Lung (tissue), 12 donors: Measurements from ENCODE around the gene CDK12. TPM values are rescaled to one million over a fixed set of nuclear protein-coding genes. Genes with fewer than 3 reads are reported as not detected.

Experiments used
- ATAC-seq: fragments of 200-7000 bp; cut with Tn5 transposase; one replicate; pipeline ENCODE4 v1.9.1; 2020; ENCODE audit warnings: moderate number of reproducible peaks; ENCODE audit not compliant: insufficient read depth, low FRiP score
- DNase-seq, 3 donors: peaks; one replicate each; pipeline ENCODE4 v3.0.0-alpha.2; 2013 to 2017
- H3K27ac ChIP-seq, 2 donors: one replicate each; pipeline ENCODE4 v1.5.1; 2013; ENCODE audit warnings: mild to moderate bottlenecking in 2 of 2, moderate library complexity in 2 of 2, control low read depth in 1 of 2, inconsistent platforms in 1 of 2, low read depth in 1 of 2, low read length in 1 of 2
- H3K27me3 ChIP-seq, 3 donors: one replicate each; pipeline ENCODE4 v1.5.1; 2013; ENCODE audit warnings: low read length in 2 of 3; ENCODE audit not compliant: control insufficient read depth in 3 of 3, insufficient read depth in 3 of 3
- H3K36me3 ChIP-seq, 4 donors: one replicate each; pipeline ENCODE4 v1.5.1; 2013; ENCODE audit warnings: low read length in 4 of 4, mild to moderate bottlenecking in 1 of 4, moderate library complexity in 1 of 4; ENCODE audit not compliant: control insufficient read depth in 4 of 4, insufficient read depth in 4 of 4
- H3K4me1 ChIP-seq, 5 donors: one replicate each; pipeline ENCODE4 v1.5.1; 2013; ENCODE audit warnings: low read length in 5 of 5, mild to moderate bottlenecking in 2 of 5, moderate library complexity in 1 of 5; ENCODE audit not compliant: control insufficient read depth in 5 of 5, insufficient read depth in 5 of 5
- H3K4me3 ChIP-seq: one replicate; pipeline ENCODE4 v1.5.1; 2013; ENCODE audit warnings: mild to moderate bottlenecking, control low read depth, moderate library complexity
- H3K9ac ChIP-seq, 2 donors: one replicate each; pipeline ENCODE4 v1.5.1; 2013; ENCODE audit warnings: low read length in 2 of 2, control low read depth in 1 of 2; ENCODE audit not compliant: insufficient read depth in 1 of 2
- H3K9me3 ChIP-seq, 4 donors: one replicate each; pipeline ENCODE4 v1.5.1; 2013; ENCODE audit warnings: low read length in 3 of 4, mild to moderate bottlenecking in 1 of 4, moderate library complexity in 1 of 4; ENCODE audit not compliant: control insufficient read depth in 4 of 4, insufficient read depth in 3 of 4
- WGBS, 2 donors: extraction: QIAGEN DNeasy Blood & Tissue Kit; methylation state at CpG; one replicate each; pipeline ENCODE4 v1.1.7; 2013; 5-methylcytosine and 5-hydroxymethylcytosine counted together
- polyA plus RNA-seq, 2 donors: library from polyadenylated mRNA; stranded (reverse); fragments of 200-250 nt; gene quantifications; one replicate each; pipeline ENCODE4 v1.2.1, GENCODE V29; 2013
- total RNA-seq, 2 donors: library from RNA; depleted of rRNA in 1 of 2; stranded (reverse); fragments of >200 nt in 1 of 2; gene quantifications; one replicate each; pipeline ENCODE4 v1.2.1, GENCODE V29; 2014 to 2021
- TF ChIP-seq, protein P1 (sequence below): IDR thresholded peaks from 2 replicates; pipeline ENCODE4 v1.5.1; 2012; ENCODE audit warnings: mild to moderate bottlenecking; ENCODE audit errors: control extremely low read depth, extremely low read depth
- donor health status: control.
- donor health status: control.
- donor health status: Bipolar disorder and iron deficiency.
- donor health status: healthy.
- donor health status: DM: yes; HTN: yes; CAD: no.

CDK12 gene
- total and polyA plus RNA-seq, 4 donors: 12.3 to 56.2 (median 35.5) TPM

DNA sequence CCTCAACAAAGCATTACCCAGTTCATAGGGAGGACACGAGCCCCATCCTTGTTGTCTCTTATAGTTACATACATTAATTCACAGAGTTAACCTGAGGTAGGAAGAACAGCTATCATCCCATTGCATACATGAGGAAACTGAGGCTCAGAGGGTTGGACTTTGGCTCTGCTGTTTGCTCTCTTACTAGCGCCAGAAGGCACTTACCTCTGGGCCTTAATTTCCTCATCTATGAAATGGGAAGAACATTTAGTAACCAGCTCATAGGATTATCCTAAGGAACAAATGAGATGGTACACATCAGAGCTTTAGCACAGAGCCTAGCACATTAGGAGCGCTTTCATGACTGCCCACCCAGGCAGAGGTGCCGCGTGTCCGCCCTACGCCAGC lies 118.8 kb downstream of the CDK12 start:
- Histone ChIP-seq H3K27ac (no peak overlapping the region), H3K4me3 (no peak overlapping the region), H3K9ac (no peak overlapping the region), H3K4me1 (peaks cover 0 to 17% (median 10%) of the 10 kb centered on the region in 5 donors), H3K36me3 (no peaks in the 10 kb centered on the region), H3K27me3 (no peaks in the 10 kb centered on the region), H3K9me3 (no peaks in the 10 kb centered on the region)
- DNase-seq (no peak), ATAC-seq (no peak)
- WGBS, 2 donors: 85 to 86% methylated on average over 7 of the region's 7 CpGs
- TF ChIP-seq, protein P1, sequence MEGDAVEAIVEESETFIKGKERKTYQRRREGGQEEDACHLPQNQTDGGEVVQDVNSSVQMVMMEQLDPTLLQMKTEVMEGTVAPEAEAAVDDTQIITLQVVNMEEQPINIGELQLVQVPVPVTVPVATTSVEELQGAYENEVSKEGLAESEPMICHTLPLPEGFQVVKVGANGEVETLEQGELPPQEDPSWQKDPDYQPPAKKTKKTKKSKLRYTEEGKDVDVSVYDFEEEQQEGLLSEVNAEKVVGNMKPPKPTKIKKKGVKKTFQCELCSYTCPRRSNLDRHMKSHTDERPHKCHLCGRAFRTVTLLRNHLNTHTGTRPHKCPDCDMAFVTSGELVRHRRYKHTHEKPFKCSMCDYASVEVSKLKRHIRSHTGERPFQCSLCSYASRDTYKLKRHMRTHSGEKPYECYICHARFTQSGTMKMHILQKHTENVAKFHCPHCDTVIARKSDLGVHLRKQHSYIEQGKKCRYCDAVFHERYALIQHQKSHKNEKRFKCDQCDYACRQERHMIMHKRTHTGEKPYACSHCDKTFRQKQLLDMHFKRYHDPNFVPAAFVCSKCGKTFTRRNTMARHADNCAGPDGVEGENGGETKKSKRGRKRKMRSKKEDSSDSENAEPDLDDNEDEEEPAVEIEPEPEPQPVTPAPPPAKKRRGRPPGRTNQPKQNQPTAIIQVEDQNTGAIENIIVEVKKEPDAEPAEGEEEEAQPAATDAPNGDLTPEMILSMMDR: no peak

DNA sequence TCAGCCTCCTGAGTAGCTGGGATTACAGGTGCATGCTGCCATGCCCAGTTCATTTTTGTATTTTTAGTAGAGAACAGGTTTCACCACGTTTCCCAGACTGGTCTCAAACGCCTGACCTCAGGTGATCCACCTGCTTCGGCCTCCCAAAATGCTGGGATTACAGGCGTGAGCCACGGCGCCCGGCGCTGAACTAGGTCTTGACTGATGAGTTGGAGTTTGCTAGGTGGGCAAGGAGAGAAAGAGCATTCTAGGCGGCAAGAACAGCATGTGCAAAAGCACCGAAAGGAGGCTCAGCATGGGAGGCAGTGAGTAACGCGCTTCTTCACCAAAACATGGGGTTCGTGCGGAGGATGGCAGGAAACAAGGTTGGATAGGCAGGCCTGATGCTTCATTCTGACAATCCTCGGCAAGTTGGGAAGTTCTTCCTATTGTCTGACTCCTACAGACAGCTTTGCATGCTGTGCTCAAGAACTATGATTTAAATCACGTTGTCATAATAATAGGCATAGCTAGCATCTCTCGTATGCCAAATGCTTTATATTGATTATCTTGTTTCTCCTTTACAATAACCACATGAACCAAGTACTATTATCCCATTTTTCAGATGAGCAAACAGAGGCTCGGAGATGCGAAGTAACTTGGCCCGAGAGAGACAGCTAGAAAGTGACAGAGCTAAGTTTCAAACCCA lies 119.9 kb downstream of the CDK12 start:
- ATAC-seq: no peak
- Histone ChIP-seq H3K27ac (no peak overlapping the region), H3K4me3 (no peak overlapping the region), H3K9me3 (no peaks in the 10 kb centered on the region), H3K36me3 (no peaks in the 10 kb centered on the region), H3K27me3 (no peaks in the 10 kb centered on the region), H3K4me1 (peaks cover 0 to 17% (median 10%) of the 10 kb centered on the region in 5 donors), H3K9ac (no peak overlapping the region)
- TF ChIP-seq, protein P1: no peak
- no peak for DNase-seq
- 92 to 94% methylated on average over 20 of the region's 20 CpGs for WGBS, 2 donors

DNA sequence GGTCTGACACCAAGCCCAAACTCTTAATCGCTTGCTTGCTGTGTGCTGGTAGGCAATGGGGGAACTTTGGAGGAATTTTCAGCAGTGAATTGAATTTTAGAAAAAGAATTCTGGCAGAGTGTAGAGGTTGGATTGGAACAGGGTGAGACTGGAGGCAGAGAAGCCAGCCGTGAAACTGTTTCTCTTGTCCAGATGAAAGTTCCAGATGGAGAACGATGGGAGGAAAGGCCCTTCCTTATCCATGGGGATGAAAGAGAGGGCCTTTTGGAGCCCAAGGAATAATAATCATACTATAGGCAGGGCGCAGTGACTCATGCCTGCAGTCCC lies 120.4 kb downstream of the CDK12 start:
- Histone ChIP-seq H3K4me1 (peaks cover 0 to 17% (median 10%) of the 10 kb centered on the region in 5 donors), H3K4me3 (no peak overlapping the region), H3K9ac (no peak overlapping the region), H3K9me3 (no peaks in the 10 kb centered on the region), H3K36me3 (no peaks in the 10 kb centered on the region), H3K27ac (no peak overlapping the region), H3K27me3 (no peaks in the 10 kb centered on the region)
- TF ChIP-seq, protein P1: no peak
- WGBS, 2 donors: 91 to 92% methylated on average over 4 of the region's 4 CpGs
- ATAC-seq: no peak
- no peak for DNase-seq

DNA sequence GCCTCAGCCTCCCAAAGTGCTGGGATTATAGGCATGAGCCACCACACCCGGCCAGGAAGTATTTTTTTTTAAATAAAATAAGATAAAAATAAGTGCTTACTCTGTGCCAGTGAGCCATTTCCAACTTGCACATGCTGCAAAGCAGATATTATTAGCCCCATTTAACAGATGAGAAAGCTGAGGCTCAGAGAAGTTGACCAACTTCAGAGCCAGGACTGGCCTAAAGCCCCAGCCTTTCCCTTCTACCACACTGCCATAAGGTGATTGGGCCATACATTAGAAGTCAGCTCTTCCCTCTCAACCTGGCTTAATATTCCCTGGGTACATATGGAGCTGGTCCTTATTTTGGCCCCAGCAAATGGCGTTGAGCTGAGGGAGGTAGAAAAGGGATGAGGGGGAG lies 121.4 kb downstream of the CDK12 start:
- H3K4me3 ChIP-seq: no peak overlapping the region
- TF ChIP-seq, protein P1: no peak
- WGBS, 2 donors: 60 to 62% methylated on average over 2 of the region's 2 CpGs

More for the DNA sequence above, 121.4 kb downstream of the CDK12 start:
- H3K36me3 ChIP-seq: no peaks in the 10 kb centered on the region
- DNase-seq (no peak), ATAC-seq (no peak)
- no peaks in the 10 kb centered on the region for H3K9me3 ChIP-seq
- H3K27me3 ChIP-seq: no peaks in the 10 kb centered on the region
- no peak overlapping the region for H3K9ac ChIP-seq
- H3K27ac ChIP-seq: no peak overlapping the region
- peaks cover 0 to 17% (median 10%) of the 10 kb centered on the region in 5 donors for H3K4me1 ChIP-seq
